Uterus (tissue), 2 donors: ENCODE data around the gene SLC23A2.

Experiments used
- POLR2A ChIP-seq, 2 donors: fragments of 450-650 bp; IDR thresholded peaks; one replicate each; pipeline ENCODE4 v1.6.1; 2016; ENCODE audit warnings: antibody characterized with exemption in 2 of 2, mild to moderate bottlenecking in 1 of 2, moderate library complexity in 1 of 2
- TF ChIP-seq, protein P1 (sequence below), 4 experiments: fragments of 200-600 bp in 2 of 4; fragments of 450-650 bp in 2 of 4; sonication (generic) in 2 of 4; IDR thresholded peaks; one replicate each; pipeline ENCODE4 v1.5.1; 2016 to 2019; ENCODE audit warnings: antibody characterized with exemption in 4 of 4, mild to moderate bottlenecking in 2 of 4, moderate library complexity in 1 of 4

DNA sequence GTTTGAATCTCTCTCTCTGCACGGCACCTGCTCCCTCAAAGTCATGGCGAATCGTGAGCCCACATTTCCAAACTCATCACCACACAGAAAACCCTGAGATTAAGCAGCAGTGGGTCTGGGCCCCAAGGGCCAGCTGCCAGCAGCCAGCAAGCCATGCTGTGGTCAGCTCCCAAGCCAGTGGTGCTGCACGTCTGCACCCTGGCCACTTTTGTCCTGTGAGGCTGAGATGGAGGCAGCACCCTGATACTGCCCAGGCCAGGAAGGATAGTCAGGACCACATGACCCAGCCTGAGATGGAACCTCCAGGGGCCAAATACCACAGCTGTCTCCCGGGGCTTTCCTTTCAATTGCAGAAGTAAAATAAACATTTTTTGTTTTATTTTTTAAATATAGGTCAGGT, 185.7 kb downstream of the SLC23A2 start:
- TF ChIP-seq POLR2A (IDR thresholded peaks at IDR 0.05), result no peak
- TF ChIP-seq, protein P1, sequence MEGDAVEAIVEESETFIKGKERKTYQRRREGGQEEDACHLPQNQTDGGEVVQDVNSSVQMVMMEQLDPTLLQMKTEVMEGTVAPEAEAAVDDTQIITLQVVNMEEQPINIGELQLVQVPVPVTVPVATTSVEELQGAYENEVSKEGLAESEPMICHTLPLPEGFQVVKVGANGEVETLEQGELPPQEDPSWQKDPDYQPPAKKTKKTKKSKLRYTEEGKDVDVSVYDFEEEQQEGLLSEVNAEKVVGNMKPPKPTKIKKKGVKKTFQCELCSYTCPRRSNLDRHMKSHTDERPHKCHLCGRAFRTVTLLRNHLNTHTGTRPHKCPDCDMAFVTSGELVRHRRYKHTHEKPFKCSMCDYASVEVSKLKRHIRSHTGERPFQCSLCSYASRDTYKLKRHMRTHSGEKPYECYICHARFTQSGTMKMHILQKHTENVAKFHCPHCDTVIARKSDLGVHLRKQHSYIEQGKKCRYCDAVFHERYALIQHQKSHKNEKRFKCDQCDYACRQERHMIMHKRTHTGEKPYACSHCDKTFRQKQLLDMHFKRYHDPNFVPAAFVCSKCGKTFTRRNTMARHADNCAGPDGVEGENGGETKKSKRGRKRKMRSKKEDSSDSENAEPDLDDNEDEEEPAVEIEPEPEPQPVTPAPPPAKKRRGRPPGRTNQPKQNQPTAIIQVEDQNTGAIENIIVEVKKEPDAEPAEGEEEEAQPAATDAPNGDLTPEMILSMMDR (IDR thresholded peaks at IDR 0.05), result no peak
